ENCODE measurements around the gene C20orf144.

Gene C20orf144

DNA sequence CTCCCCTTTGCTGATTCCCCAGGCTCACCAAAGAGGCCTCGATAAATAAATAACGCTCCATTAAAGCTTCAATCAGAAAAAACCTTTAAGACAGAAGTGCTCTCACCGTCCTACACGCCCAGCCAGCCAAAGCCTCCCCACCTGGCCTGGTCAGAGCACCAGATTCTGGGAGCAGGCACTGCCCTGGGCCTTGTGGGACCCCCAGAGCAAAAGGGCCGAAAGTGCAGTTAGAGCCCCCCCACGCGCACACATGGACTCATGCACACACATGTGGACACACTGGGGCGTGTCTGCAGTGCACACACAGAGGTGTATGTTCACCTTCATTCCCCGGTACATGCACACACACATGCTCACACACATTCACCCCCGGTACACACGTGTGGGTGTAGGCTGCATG, 14.0 kb downstream of the C20orf144 start:
- TF ChIP-seq, protein P1, sequence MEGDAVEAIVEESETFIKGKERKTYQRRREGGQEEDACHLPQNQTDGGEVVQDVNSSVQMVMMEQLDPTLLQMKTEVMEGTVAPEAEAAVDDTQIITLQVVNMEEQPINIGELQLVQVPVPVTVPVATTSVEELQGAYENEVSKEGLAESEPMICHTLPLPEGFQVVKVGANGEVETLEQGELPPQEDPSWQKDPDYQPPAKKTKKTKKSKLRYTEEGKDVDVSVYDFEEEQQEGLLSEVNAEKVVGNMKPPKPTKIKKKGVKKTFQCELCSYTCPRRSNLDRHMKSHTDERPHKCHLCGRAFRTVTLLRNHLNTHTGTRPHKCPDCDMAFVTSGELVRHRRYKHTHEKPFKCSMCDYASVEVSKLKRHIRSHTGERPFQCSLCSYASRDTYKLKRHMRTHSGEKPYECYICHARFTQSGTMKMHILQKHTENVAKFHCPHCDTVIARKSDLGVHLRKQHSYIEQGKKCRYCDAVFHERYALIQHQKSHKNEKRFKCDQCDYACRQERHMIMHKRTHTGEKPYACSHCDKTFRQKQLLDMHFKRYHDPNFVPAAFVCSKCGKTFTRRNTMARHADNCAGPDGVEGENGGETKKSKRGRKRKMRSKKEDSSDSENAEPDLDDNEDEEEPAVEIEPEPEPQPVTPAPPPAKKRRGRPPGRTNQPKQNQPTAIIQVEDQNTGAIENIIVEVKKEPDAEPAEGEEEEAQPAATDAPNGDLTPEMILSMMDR (IDR thresholded peaks at IDR 0.05) = no peak
- Histone ChIP-seq H3K4me3 (no peak overlapping the region), H3K4me1 (peaks cover 0 to 68% (median 57%) of the 10 kb centered on the region in 4 donors), H3K36me3 (peaks cover 0 to 6% (median 0%) of the 10 kb centered on the region in 3 donors), H3K27ac (peak overlapping the region; percentile 98), H3K27me3 (no peaks in the 10 kb centered on the region), H3K9me3 (no peaks in the 10 kb centered on the region)
- DNase-seq = no peak
- intact Hi-C loops (cut with DNase I; ENCODE audit: low total_unique reads) = no loop called here

DNA sequence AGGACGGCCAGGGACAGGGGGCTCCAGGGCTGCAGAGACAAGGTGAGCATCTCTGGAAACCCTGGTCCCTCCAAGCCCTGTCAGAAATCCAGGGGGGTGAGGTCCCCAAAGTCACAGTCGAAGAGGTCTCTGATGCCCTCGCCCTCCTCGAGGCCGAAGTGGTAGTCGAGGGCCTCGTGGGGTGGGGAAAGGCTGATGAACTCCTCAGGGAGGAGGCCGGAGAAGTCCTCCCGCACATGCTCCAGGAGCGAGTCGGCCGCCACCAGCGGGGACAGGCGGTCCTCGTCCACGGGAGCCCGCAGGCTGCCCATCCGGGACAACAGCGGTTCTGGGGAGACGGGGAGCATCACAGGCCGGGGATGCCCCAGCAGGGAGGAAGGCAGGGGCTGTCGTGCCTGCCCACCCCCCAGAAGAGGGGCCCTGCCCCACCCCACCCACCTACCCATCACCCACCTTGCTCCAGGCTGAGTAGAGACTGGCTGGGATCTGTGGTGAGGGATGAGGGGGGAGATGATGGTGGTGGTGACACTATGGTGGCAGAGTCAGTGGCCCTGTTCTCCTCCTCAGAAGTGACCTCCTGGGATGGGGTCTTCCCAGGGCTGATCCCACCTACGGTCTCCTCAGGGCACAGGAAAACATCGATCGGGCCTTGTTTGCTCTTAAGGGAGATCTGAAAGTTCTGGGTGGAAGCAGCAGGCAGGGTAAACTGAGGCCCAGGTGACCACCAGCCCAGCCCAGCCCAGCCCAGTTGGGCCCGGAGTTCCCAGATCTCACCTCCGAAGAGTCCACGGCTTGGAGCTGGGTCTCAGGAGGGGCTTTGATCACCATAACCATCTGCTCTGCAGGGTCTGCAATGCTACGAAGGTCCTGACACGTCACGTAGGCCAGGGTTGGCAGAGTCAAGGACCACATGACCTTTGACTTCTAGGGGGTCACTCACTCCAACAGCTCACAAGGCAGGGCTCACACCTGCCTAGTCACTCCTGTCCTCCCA, 14.8 kb downstream of the C20orf144 start:
- Histone ChIP-seq H3K27me3 (no peaks in the 10 kb centered on the region), H3K27ac (peak overlapping the region; percentile 98), H3K4me1 (peaks cover 0 to 68% (median 62%) of the 10 kb centered on the region in 4 donors), H3K9me3 (no peaks in the 10 kb centered on the region), H3K4me3 (no peak overlapping the region), H3K36me3 (no peaks in the 10 kb centered on the region)
- intact Hi-C loops (cut with DNase I; ENCODE audit: low total_unique reads) = no loop called here
- TF ChIP-seq, protein P1 (IDR thresholded peaks at IDR 0.05) = no peak
- no peak for DNase-seq

DNA sequence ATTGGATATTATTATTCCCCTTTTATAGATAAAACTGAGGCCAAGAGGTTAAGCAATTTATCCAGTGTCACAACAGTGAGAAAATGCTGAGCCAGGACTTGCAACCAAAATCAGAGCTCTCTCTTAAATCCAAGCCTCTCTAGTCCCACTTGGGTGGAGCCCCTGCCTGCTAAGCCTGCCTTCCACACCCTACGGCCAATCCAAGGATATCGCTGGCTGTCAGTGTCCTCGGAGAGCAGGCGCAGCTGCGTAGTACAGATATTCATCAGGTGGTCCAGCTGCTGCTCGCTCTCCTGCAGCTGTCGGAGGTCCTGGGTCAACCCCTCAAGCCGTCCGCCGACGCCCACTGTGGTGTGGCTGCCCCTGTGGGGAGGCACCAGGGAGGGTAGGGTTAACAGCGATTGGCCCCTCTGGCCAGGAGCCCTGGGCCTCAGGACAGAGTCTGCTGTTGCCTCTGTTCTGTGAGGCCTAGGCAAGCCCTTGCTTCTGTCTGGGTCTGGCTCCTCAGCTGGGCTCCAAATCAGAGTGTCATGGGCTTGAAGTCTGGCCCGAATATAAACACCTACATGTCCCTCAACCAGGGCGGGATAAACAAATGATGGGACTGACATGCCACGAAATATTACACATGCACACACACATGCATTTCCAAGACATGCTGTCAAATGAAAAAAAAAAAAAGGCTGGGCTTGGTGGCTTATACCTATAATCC, 16.0 kb downstream of the C20orf144 start:
- H3K36me3 ChIP-seq = no peaks in the 10 kb centered on the region
- no peak overlapping the region for H3K4me3 ChIP-seq
- peak overlapping the region in 1 of 2 donors; percentile 98 for H3K27ac ChIP-seq
- DNase-seq = no peak
- TF ChIP-seq, protein P1 (IDR thresholded peaks at IDR 0.05) = no peak
- intact Hi-C loops (cut with DNase I; ENCODE audit: low total_unique reads) = no loop called here
- H3K9me3 ChIP-seq = no peaks in the 10 kb centered on the region
- no peaks in the 10 kb centered on the region for H3K27me3 ChIP-seq
- H3K4me1 ChIP-seq = peaks cover 0 to 58% (median 51%) of the 10 kb centered on the region in 4 donors

DNA sequence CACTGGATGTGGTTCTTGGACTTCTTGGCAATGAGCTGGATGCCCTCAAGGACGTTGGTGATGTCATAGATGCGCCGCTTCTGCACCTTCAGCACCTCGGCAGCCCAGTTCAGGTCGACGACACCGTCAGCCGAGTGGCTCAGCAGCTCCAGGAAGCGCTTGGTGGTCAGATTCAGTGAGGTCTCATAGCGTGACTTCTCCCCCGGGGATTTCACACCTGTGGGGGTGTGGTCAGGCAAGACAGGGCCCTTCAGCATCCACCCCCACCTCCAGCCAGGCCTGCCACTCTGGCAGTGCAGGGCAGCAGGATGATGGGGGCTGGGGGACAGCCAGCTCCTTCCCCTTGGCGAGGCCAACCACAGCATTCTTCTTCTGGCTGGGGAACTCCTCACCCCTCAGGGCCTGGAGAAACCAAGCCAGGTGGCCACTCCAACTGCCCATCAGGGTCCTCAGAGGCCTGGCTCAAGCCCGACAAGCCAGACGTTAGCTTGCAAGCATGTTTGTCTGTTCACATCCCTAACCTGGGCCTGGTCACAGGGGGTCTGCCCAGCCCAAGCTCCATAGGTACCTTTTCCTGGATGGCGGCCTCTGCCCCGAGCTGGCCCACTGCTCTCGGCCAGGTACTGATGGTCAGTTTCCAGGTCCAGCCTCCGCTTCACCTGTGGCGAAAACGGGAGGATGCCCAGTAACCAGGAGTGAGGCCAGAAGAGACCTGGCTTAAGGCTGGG, 17.8 kb downstream of the C20orf144 start:
- H3K4me3 ChIP-seq = no peak overlapping the region
- H3K4me1 ChIP-seq = peaks cover 0 to 47% (median 40%) of the 10 kb centered on the region in 4 donors
- H3K9me3 ChIP-seq = no peaks in the 10 kb centered on the region
- intact Hi-C loops (cut with DNase I; ENCODE audit: low total_unique reads) = loop anchor here (10.0 kb wide), 1 partner anchor 55 kb away; the partner anchor contains the start of gene ZNF341
- peak in 1 of 2 donors; percentile 16 for DNase-seq
- TF ChIP-seq, protein P1 (IDR thresholded peaks at IDR 0.05) = no peak
- H3K27me3 ChIP-seq = no peaks in the 10 kb centered on the region
- H3K27ac ChIP-seq = peak overlapping the region; percentile 55 to 63
- H3K36me3 ChIP-seq = no peaks in the 10 kb centered on the region

DNA sequence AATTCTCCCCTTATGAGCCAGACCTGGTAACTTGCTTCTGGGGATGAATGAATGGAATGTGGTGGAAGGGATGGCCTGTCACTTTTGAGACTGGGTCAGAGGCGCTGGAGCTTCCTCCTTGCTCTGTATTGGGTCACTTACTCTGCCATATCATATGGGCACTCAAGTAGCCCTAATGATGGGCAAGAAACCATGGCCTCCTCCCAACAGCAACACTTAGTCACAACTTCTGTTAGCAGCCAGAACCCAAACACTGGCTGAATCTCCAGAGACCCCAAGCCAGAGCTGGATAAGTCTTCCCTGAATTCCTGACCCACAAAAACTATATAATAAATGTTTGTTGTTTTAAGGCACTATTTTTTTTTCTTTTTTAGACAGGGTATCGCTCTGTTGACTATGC, 18.6 kb downstream of the C20orf144 start:
- peaks cover 0 to 47% (median 38%) of the 10 kb centered on the region in 4 donors for H3K4me1 ChIP-seq
- H3K4me3 ChIP-seq = no peak overlapping the region
- DNase-seq = peak in 1 of 2 donors; percentile 85
- no peaks in the 10 kb centered on the region for H3K36me3 ChIP-seq
- H3K9me3 ChIP-seq = no peaks in the 10 kb centered on the region
- H3K27me3 ChIP-seq = no peaks in the 10 kb centered on the region
- intact Hi-C loops (cut with DNase I; ENCODE audit: low total_unique reads) = loop anchor here (10.0 kb wide), 1 partner anchor 54 kb away; the partner anchor contains the start of gene ZNF341
- TF ChIP-seq, protein P1 (IDR thresholded peaks at IDR 0.05) = no peak
- peak overlapping the region; percentile 57 to 63 for H3K27ac ChIP-seq
